Measurements from ENCODE around the gene AUTS2.

GRCh38 chr7:70744492-70744891 is 1146.2 kb downstream of the AUTS2 start:
- no peak for TF ChIP-seq EZH2 (IDR thresholded peaks at IDR 0.05; ENCODE audit: low read length)
- TF ChIP-seq, protein P1, sequence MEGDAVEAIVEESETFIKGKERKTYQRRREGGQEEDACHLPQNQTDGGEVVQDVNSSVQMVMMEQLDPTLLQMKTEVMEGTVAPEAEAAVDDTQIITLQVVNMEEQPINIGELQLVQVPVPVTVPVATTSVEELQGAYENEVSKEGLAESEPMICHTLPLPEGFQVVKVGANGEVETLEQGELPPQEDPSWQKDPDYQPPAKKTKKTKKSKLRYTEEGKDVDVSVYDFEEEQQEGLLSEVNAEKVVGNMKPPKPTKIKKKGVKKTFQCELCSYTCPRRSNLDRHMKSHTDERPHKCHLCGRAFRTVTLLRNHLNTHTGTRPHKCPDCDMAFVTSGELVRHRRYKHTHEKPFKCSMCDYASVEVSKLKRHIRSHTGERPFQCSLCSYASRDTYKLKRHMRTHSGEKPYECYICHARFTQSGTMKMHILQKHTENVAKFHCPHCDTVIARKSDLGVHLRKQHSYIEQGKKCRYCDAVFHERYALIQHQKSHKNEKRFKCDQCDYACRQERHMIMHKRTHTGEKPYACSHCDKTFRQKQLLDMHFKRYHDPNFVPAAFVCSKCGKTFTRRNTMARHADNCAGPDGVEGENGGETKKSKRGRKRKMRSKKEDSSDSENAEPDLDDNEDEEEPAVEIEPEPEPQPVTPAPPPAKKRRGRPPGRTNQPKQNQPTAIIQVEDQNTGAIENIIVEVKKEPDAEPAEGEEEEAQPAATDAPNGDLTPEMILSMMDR (optimal IDR thresholded peaks at IDR 0.05 in 1 of 3, IDR thresholded peaks at IDR 0.05 in 1 of 3, conservative IDR thresholded peaks at IDR 0.05 in 1 of 3; ENCODE audit: extremely low read depth in 1 of 3, insufficient read depth in 2 of 3, low read length in 3 of 3), result no peak
